TTC549 (cell line): ENCODE results near the gene ATG10.
"Not testable (repeated sequence)": the region's sequence is repeated elsewhere in the genome, so short reads cannot be mapped to it uniquely, and the experiment has no call there.

Experiments used
- FAIRE-seq: peaks from 2 replicates; lab custom pipeline; 2012; peaks lifted over from hg19 to GRCh38; lab: Jason Lieb, UNC

ATG10 gene

DNA sequence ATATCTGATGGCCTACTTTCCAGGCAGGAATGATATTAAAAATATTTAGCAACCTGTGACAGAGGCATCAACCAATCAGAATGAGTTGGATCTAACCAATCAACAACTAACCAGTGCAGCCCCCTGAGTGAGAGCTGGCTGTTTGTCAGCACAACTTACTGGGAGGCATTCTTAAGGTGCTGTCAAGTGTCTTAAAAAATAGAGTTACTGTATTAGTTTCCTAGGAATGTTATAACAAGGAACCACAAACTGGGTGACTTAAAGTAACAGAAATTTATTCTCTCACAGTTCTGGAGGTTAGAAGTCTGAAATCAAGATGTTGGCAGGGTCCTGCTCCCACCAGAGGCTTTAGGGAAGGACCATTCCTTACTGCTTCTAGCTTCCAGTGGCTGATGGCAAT, 85.2 kb downstream of the ATG10 start:
- no peak for FAIRE-seq

DNA sequence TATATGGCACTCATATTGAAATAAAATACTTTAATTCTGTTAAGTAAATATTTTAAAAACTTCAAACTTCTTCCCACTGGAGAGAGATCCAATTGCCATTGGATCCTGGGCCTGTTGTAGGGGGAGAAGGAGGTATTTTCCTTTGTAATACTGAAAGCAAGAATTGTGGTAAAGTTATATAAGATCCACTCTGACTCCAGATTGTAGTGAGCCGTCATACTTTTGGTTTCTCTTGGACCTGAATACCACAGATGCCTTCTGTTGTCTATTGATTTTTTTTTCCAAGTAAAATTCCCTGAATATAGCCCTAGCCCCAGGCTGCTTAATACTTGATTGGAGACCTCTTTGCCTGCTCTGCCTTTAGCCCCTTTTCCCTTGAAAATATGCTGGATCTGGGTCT, 86.9 kb downstream of the ATG10 start:
- no peak for FAIRE-seq

DNA sequence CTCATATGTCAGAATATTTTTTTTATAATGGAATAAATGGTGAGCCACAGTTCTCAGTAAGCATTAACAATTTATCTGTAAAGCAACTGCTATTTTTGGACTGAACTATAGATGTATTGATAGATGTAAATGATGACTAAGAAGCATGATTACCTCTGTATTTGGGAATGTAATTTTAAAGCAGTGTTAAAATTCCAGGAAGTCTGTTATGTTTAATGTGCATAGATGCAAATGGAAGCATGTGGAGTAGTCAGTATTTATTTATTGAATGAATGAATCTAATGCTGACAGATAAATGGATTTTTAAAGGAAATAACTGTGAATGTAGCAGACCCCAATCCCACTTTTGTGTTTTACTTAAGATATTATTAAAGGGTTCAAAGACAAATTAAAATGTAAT, 95.0 kb downstream of the ATG10 start:
- no peak for FAIRE-seq

DNA sequence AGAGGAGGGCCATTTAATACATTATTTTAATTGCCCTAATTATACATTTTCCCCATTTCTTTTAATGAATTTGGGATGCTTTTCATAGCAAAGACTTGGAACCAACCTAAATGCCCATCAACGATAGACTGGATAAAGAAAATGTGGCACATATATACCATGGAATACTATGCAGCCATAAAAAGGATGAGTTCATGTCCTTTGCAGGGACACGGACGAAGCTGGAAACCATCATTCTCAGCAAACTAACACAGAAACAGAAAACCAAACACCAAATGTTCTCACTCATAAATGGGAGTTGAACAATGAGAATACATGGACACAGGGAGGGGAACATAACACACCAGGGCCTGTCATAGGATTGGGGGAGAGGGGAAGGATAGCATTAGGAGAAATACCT, 96.2 kb downstream of the ATG10 start:
- not testable (repeated sequence) for FAIRE-seq

- FAIRE-seq = peak; percentile 54
Measured at GRCh38 chr5:82068723-82069122, 96.9 kb downstream of the ATG10 start.

DNA sequence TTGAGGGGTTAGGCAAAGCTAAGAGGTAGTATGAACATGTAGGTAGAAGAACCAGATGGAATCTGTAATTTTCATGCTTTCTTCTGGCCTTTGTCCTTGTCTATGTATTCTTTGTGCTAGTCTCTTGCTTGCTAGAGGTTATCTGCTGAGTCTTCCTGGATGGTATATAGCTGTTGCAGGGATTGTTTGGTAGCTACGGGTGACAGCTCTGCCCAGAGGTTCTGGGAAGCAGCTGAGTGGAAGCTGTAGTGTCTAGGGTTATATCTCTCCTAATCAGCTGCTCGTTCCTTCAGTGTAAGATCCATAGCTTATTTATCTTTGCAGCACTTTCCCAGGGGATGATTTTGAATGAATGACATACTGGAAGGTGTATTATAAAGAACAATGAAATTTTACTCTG, 100.3 kb downstream of the ATG10 start:
- no peak for FAIRE-seq

GRCh38 chr5:82073179-82073578, 101.4 kb downstream of the ATG10 start:
- no peak for FAIRE-seq

GRCh38 chr5:82074950-82075349, 103.1 kb downstream of the ATG10 start:
- no peak for FAIRE-seq

DNA sequence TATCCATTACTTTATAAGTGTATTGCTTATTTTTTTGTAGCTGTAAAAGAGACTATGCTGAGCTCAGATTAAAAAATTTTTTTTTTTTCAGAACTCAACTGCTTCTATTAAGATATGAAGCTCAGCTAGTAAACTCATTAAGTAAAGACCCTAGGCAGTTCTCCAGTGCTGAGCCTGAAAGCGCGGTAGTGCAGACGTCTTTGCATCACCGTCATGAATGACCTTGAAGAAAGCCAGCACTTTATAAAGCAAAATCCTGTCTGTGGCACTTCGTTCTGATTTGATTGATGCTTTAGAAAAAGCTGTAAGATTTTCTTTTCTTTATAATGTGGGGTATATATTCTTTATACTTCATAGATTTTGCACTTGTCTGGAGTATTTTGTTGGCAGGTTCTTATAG, 105.7 kb downstream of the ATG10 start:
- FAIRE-seq = no peak

DNA sequence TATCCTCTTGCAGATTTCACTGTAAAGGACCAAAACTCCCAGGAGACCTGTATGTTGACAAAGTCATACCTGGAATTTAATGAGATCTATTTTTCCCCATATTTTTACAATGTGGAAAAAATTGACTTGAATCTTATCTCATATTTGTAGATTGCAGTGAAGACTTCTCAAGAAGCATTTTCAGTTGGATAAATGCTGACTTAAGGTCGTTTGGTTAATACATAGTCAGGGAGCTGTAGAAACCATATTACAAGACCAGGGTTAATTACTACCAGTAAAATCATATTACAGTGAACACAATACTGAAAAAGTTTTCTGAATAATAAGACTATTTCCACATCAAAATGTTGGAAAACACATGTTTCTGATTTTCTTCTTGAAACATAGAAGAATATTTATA, 119.8 kb downstream of the ATG10 start:
- no peak for FAIRE-seq

DNA sequence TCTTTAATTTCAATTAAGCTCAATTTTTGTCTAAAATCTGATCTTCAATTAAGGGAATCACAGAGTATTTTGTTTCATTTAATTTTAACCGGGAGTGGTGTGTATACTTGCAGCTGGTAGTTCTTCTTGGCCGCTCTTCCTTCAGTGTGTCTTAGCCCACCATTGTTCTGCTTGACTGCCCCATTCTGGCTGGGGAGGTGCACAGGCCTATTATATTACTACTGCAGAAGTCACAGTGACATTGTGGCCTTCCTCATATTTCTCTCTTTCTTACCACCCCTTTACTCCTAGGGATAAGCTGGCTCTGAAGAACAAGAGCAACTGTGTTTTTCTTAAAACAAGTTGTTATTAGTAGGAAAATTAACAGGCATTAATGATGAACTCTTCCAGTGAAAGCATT, 123.7 kb downstream of the ATG10 start:
- FAIRE-seq = no peak

GRCh38 chr5:82096249-82096648, 124.4 kb downstream of the ATG10 start:
- FAIRE-seq = no peak

DNA sequence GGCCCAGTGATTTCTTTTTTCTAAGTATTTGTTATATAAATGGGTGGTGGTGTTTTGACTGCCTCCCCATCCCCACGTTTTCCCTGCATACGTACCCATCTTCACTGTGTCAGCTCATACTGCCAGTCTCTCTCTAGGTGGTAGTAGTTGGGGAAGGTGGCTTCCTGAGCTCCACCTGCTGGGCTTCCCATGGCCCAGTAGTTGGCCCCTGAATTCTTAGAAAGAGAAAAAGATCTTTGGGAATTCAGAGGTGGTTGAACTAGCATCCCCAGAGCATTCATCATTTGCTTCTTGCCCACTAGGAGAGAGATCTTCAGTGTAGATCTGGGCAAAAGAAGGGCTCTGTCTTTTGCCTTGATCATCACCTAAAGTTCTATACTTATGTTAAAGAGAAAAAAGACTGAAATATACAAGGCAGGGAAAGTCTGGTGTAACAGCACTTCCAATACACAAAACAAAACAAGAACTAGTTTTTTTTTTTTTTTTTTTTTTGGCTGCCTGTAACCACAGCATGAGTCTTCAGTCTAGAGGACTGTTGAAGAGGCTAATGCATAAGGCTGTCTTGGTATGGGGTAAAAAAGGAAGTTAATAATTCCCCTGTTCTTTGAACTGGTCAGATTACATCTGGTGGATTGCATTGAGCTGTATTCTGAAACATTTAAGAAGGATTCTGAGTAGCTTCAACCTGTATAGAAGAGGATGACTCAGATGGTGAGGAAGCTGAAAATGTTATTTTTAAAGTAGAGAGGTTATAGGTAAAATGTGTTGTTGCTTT, 128.7 kb downstream of the ATG10 start:
- no peak for FAIRE-seq

GRCh38 chr5:82104872-82105271, 133.0 kb downstream of the ATG10 start:
- FAIRE-seq = no peak

- no peak for FAIRE-seq
Measured at GRCh38 chr5:82105457-82105856, 133.6 kb downstream of the ATG10 start.

DNA sequence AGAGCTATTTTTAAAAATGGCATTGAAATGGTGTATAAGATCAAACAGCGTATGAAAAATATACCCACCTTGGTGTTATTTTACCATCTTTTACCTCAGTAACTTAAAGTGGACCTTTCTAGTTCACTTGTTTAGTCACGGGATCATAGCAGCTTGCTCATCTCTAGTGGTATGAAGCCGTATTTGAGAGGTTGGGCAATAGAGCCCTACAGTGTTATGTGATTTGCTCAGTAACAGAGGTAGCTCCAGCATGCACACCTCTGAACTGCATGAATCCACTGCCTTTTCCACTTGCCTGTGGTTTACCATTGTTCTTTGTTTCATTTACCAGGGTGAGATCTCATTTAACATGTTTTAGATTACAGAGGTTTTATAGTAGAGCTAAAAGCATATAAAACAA, 134.4 kb downstream of the ATG10 start:
- FAIRE-seq = no peak

DNA sequence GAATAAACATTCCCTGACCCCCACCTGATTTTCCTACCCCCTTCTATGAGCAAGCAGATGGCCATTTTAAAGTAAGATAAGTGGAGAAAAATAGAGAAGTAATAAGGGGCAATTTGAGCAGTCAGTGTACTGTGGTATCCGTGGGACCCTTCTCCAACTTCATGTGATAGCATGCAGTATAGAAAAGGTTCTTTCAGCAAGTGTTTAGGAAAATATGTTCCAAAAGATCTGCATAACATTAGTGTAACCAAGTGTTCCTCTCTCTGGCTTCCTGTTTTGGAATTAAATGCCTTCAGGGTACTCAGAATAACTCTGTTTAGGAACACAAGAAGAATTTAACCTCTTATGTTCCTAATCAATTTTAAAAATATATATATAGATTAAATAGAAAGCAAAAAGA, 134.9 kb downstream of the ATG10 start:
- FAIRE-seq = no peak

- FAIRE-seq = peak; percentile 69
Measured at GRCh38 chr5:82107267-82107666, 135.4 kb downstream of the ATG10 start.

GRCh38 chr5:82109013-82109412, 137.2 kb downstream of the ATG10 start:
- no peak for FAIRE-seq

DNA sequence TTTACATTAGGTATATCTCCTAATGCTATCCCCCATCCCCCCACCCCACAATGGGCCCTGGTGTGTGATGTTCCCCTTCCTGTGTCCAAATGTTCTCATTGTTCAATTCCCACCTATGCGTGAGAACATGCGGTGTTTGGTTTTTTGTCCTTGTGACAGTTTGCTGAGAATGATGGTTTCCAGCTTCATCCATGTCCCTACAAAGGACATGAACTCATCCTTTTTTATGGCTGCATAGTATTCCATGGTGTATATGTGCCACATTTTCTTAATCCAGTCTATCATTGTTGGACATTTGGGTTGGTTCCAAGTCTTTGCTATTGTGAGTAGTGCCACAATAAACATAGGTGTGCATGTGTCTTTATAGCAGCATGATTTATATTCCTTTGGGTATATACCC, 138.1 kb downstream of the ATG10 start:
- FAIRE-seq = not testable (repeated sequence)

DNA sequence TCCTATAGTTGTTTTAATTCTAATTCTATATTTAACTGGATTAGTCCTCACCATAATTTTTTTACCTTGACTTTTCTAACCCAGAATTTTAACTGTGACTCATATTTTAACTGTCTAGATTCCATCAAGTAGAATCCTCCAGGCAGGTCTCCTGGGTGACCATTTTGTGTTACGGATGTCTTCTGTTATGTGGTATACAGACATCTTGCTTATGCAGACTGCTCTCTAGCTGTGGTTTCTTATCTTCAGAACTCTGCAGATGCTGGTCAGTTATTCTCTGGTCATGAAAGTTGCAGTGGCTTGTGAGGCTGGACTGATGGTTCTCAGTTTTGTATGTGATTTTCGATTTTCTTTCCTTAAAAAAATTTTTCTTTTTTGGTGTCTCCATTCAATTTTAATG, 139.4 kb downstream of the ATG10 start:
- FAIRE-seq = no peak

DNA sequence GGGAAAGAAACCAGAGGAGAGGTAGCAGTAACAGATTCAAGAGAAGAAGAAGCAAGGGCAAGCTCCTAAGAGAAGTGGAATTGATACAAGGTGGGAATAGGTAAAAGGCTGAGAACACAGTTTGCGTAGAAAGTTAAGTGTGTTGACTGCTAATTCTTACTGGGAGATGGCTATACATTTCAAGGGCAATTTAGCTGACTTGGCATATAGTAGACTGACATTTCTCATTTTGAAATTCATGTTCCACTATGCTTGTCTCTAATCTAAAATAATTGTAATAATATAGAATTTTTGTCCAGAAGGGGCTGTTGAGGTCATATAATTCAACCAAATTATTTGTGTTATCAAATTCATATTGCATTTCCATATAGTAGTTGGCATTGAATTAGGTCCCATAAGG, 144.0 kb downstream of the ATG10 start:
- FAIRE-seq = no peak

GRCh38 chr5:82119889-82120288, 148.1 kb downstream of the ATG10 start:
- FAIRE-seq = no peak

DNA sequence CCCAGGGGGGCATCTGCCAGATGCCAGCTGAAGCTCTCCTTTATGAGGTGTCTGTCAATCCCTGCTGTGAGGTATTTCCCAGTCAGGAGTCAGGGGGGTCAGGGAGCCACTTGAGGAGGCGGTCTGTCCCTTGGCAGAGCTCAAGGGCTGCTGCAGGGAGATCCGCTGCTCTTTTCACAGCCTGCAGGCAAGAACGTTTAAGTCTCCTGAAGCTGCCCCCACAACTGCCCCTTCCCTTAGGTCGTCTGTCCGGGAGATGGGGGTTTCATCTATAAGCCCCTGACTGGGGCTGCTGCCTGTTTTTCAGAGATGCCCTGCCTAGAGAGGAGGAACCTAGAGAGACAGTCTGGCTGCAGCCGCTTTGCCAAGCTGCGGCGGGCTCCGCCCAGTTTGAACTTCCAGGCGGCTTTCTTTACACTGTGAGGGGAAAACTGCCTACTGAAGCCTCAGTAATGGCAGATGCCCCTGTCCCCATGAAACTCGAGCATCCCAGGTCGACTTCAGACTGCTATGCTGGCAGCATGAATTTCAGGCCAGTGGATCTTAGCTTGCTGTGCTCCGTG, 158.0 kb downstream of the ATG10 start:
- no peak for FAIRE-seq
